Neuronal stem cell (in vitro differentiated cells): ENCODE results near the gene ANKK1.

Experiments
- DNase-seq: peaks from one replicate; pipeline ENCODE4 v3.0.0-alpha.2; 2013; ENCODE audit warnings: low spot score
- H2AFZ ChIP-seq: one replicate; pipeline ENCODE4 v1.6.1; 2013; ENCODE audit warnings: mild to moderate bottlenecking, low read length, inconsistent platforms
- H2AK5ac ChIP-seq: 2 replicates; pipeline ENCODE4 v1.6.1; 2013; ENCODE audit warnings: low read depth, mild to moderate bottlenecking, inconsistent platforms, low read length, moderate library complexity, mixed read lengths
- H2BK120ac ChIP-seq: 2 replicates; pipeline ENCODE4 v1.6.1; 2013; ENCODE audit warnings: low read depth, mild to moderate bottlenecking, inconsistent platforms, low read length, moderate library complexity, mixed read lengths
- H2BK12ac ChIP-seq: one replicate; pipeline ENCODE4 v1.6.1; 2013; ENCODE audit warnings: low read length, inconsistent platforms
- H2BK15ac ChIP-seq: 2 replicates; pipeline ENCODE4 v1.6.1; 2013; ENCODE audit warnings: mild to moderate bottlenecking, low read length, inconsistent platforms, mixed read lengths
- H2BK5ac ChIP-seq: one replicate; pipeline ENCODE4 v1.6.1; 2013; ENCODE audit warnings: inconsistent platforms, mild to moderate bottlenecking, low read length, moderate library complexity
- H3K14ac ChIP-seq: one replicate; pipeline ENCODE4 v1.6.1; 2013; ENCODE audit warnings: low read length, inconsistent platforms
- H3K18ac ChIP-seq: 2 replicates; pipeline ENCODE4 v1.6.1; 2013; ENCODE audit warnings: low read length, inconsistent platforms
- H3K23ac ChIP-seq: 2 replicates; pipeline ENCODE4 v1.6.1; 2013; ENCODE audit warnings: low read depth, mild to moderate bottlenecking, mixed read lengths, low read length, inconsistent platforms; ENCODE audit not compliant: poor library complexity
- H3K27ac ChIP-seq: replicated peaks from 3 replicates; pipeline ENCODE4 v1.5.1; 2013; ENCODE audit warnings: low read length, inconsistent platforms
- H3K27me3 ChIP-seq, 3 experiments: 2 replicates each; pipeline ENCODE4 v1.6.1; 2013; ENCODE audit warnings: low read length in 3 of 3, mild to moderate bottlenecking in 2 of 3, inconsistent platforms in 1 of 3, low read depth in 1 of 3, mixed read lengths in 1 of 3, moderate library complexity in 1 of 3; ENCODE audit not compliant: control insufficient read depth in 3 of 3, insufficient read depth in 3 of 3
- H3K36me3 ChIP-seq, 2 donors: replicated peaks in 1 of 2; 2 replicates each; pipeline ENCODE4 v1.6.1; 2013; ENCODE audit warnings: low read length in 2 of 2; ENCODE audit not compliant: control insufficient read depth in 2 of 2, insufficient read depth in 2 of 2
- H3K4ac ChIP-seq: 2 replicates; pipeline ENCODE4 v1.6.1; 2013; ENCODE audit warnings: inconsistent platforms, mild to moderate bottlenecking, low read length, moderate library complexity
- H3K4me1 ChIP-seq, 2 donors: 1 replicate in 1 of 2; 2 replicates in 1 of 2; pipeline ENCODE4 v1.6.1; 2013; ENCODE audit warnings: low read length in 2 of 2, low read depth in 1 of 2; ENCODE audit not compliant: control insufficient read depth in 2 of 2, insufficient read depth in 1 of 2
- H3K4me2 ChIP-seq: one replicate; pipeline ENCODE4 v1.6.1; 2013; ENCODE audit warnings: mild to moderate bottlenecking, low read length, inconsistent platforms; ENCODE audit not compliant: insufficient read depth, poor library complexity, severe bottlenecking
- H3K4me3 ChIP-seq, 2 donors: 2 replicates each; pipeline ENCODE4 v1.5.1; 2013; ENCODE audit warnings: low read length in 2 of 2, mild to moderate bottlenecking in 2 of 2, inconsistent platforms in 1 of 2, moderate library complexity in 1 of 2
- H3K79me1 ChIP-seq: one replicate; pipeline ENCODE4 v1.6.1; 2013; ENCODE audit warnings: low read depth, mild to moderate bottlenecking, inconsistent platforms, low read length, moderate library complexity
- H3K9ac ChIP-seq: one replicate; pipeline ENCODE4 v1.6.1; 2013; ENCODE audit warnings: mild to moderate bottlenecking, low read depth, low read length, inconsistent platforms; ENCODE audit not compliant: poor library complexity
- H3K9me3 ChIP-seq, 2 donors: replicated peaks in 1 of 2; 2 replicates each; pipeline versions ENCODE3 to v1.6.1; 2013; ENCODE audit warnings: low read length in 2 of 2, mild to moderate bottlenecking in 2 of 2, inconsistent platforms in 1 of 2, low read depth in 1 of 2, mixed read lengths in 1 of 2, moderate library complexity in 1 of 2; ENCODE audit not compliant: control insufficient read depth in 2 of 2, insufficient read depth in 1 of 2
- H4K8ac ChIP-seq: one replicate; pipeline ENCODE4 v1.6.1; 2013; ENCODE audit warnings: low read depth, mild to moderate bottlenecking, inconsistent platforms, low read length, moderate library complexity
- H4K91ac ChIP-seq: one replicate; pipeline ENCODE4 v1.6.1; 2013; ENCODE audit warnings: low read length, low read depth, mild to moderate bottlenecking, inconsistent platforms; ENCODE audit not compliant: poor library complexity
- WGBS, 2 donors: extraction: QIAGEN DNeasy Blood & Tissue Kit; methylation state at CpG; one replicate each; pipeline ENCODE4 v1.1.7; 2013; ENCODE audit warnings: missing lambda C conversion rate in 2 of 2, mixed read lengths in 1 of 2; ENCODE audit not compliant: insufficient read length in 2 of 2, insufficient replicate concordance in 1 of 2; ENCODE audit errors: extremely low coverage in 2 of 2; 5-methylcytosine and 5-hydroxymethylcytosine counted together

ANKK1 gene

DNA sequence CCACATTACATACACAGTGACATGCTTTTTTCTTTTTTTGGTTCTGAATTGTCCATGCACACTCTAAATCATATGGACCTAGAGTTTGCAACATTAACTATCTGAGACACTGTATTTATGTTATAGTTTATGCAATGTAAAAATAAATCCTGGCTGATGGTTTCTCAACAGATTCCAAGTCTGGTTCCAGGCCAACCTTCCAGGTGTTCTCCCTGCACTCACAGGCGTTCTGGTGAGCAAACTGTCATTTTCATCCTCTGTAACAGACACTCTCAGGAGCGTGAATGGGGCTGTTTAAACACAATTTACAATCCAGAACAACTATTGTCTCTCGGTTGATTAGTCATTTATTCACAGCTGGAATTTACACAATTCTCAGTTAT, 36.5 kb upstream of the ANKK1 start:
- Histone ChIP-seq H3K23ac (no peak overlapping the region), H3K4ac (no peak overlapping the region), H2AFZ (no peak overlapping the region), H3K4me3 (no peak overlapping the region), H2BK5ac (no peak overlapping the region), H3K4me2 (no peak overlapping the region), H4K91ac (no peak overlapping the region), H2BK12ac (no peak overlapping the region), H2AK5ac (no peak overlapping the region), H3K14ac (no peak overlapping the region), H3K27ac (no peak overlapping the region), H3K9me3 (peaks cover 0 to 4% of the 10 kb centered on the region in 2 donors), H3K27me3 (no peaks in the 10 kb centered on the region), H2BK120ac (no peak overlapping the region), H3K9ac (no peak overlapping the region), H3K79me1 (no peaks in the 10 kb centered on the region), H3K18ac (no peak overlapping the region), H2BK15ac (no peak overlapping the region), H3K4me1 (peaks cover 0 to 3% of the 10 kb centered on the region in 2 donors), H3K36me3 (peaks cover 0 to 6% of the 10 kb centered on the region in 2 donors), H4K8ac (no peak overlapping the region)
- no peak for DNase-seq
- no CpG with 5 or more reads among the region's 3 CpGs for WGBS, 2 donors

DNA sequence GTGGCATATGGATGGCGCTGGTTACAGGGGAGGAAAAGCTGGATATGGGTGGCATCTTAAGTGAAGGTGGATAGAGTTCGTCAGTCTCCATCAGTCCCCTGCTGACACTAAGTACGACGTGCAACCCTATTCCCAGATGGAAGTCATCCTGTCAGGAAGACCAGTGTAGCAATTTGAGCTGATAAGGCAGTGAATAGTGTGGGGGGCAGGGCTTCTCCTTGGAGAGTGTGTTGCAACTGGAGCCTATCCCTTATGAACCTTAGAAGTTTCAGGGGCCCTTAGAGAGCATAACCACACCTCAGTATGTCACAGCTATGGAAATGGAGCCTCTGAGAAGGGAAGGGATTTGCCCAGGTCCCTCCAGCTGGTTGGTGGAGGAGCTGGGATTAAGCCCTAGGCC, 36.1 kb upstream of the ANKK1 start:
- H4K91ac ChIP-seq, result no peak overlapping the region
- H2BK120ac ChIP-seq, result no peak overlapping the region
- peak overlapping the region; percentile 29 for H4K8ac ChIP-seq
- no peak overlapping the region for H3K18ac ChIP-seq
- H3K4ac ChIP-seq, result no peak overlapping the region
- no peak for DNase-seq
- H2BK5ac ChIP-seq, result no peak overlapping the region
- no peaks in the 10 kb centered on the region for H3K79me1 ChIP-seq
- no peak overlapping the region for H2BK12ac ChIP-seq
- H3K4me3 ChIP-seq, result no peak overlapping the region
- no peak overlapping the region for H3K9ac ChIP-seq
- no peak overlapping the region for H2AFZ ChIP-seq
- WGBS, 2 donors, result no CpG with 5 or more reads among the region's 4 CpGs
- H3K14ac ChIP-seq, result no peak overlapping the region
- H3K9me3 ChIP-seq, result peaks cover 0 to 8% of the 10 kb centered on the region in 2 donors
- no peak overlapping the region for H3K27ac ChIP-seq
- no peaks in the 10 kb centered on the region for H3K27me3 ChIP-seq
- H3K4me2 ChIP-seq, result no peak overlapping the region
- H3K36me3 ChIP-seq, result peaks cover 0 to 8% of the 10 kb centered on the region in 2 donors
- peaks cover 0 to 3% of the 10 kb centered on the region in 2 donors for H3K4me1 ChIP-seq
- H3K23ac ChIP-seq, result no peak overlapping the region
- H2AK5ac ChIP-seq, result no peak overlapping the region
- H2BK15ac ChIP-seq, result no peak overlapping the region

DNA sequence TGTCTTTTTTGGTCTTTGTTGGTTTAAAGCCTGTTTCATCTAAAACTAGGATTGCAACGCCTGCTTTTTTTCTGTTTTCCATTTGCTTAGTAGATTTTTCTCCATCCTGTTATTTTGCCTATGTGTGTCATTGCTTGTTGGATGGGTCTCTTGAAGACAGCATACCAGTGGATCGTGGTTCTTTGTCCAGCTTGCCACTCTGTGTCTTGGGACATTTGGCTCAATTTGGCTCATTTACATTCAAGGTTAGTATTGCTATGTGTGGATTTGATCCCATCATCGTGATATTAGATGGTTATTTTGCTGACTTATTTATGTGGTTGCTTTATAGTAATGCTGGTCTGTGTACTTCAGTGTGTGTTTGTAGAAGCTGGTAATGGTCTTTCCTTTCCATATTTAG, 31.4 kb upstream of the ANKK1 start:
- no peak overlapping the region for H3K4ac ChIP-seq
- H2BK120ac ChIP-seq, result no peak overlapping the region
- H2BK12ac ChIP-seq, result no peak overlapping the region
- peaks cover 0 to 12% of the 10 kb centered on the region in 2 donors for H3K9me3 ChIP-seq
- H3K9ac ChIP-seq, result no peak overlapping the region
- DNase-seq, result no peak
- no peak overlapping the region for H3K23ac ChIP-seq
- H3K4me2 ChIP-seq, result no peak overlapping the region
- peaks cover 2 to 13% of the 10 kb centered on the region in 2 donors for H3K36me3 ChIP-seq
- H3K14ac ChIP-seq, result no peak overlapping the region
- no peak overlapping the region for H2BK5ac ChIP-seq
- no CpG with 5 or more reads among the region's 3 CpGs for WGBS, 2 donors
- H3K79me1 ChIP-seq, result no peaks in the 10 kb centered on the region
- no peak overlapping the region for H3K27ac ChIP-seq
- H2AFZ ChIP-seq, result no peak overlapping the region
- no peak overlapping the region for H3K18ac ChIP-seq
- no peak overlapping the region for H4K8ac ChIP-seq
- no peak overlapping the region for H2AK5ac ChIP-seq
- no peak overlapping the region for H3K4me3 ChIP-seq
- no peak overlapping the region for H2BK15ac ChIP-seq
- H3K27me3 ChIP-seq, result no peaks in the 10 kb centered on the region
- H3K4me1 ChIP-seq, result no peaks in the 10 kb centered on the region
- no peak overlapping the region for H4K91ac ChIP-seq

DNA sequence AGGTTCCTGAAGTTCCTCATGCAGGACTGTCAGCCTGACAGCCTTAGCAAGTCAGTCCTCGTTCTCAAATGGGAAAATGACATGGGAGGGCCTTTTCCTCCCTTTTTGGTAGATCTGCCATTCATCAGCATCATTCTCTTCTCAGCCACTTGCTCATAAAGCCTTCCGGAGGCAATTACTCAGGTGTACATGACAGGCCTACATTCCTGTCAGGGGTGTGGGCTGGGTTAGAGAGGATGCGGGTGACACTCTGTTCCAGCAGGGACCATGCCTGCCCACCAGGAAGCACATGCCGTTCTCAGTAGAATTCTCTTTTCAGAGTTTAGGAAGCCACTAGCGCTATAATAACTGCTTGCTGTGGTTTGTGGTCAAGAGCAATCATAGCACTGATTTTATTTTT, 24.2 kb upstream of the ANKK1 start:
- H2BK15ac ChIP-seq, result no peak overlapping the region
- H3K4me2 ChIP-seq, result no peak overlapping the region
- H2AK5ac ChIP-seq, result no peak overlapping the region
- no peak overlapping the region for H3K14ac ChIP-seq
- no peak overlapping the region for H2BK120ac ChIP-seq
- DNase-seq, result no peak
- peaks cover 4 to 28% of the 10 kb centered on the region in 2 donors for H3K36me3 ChIP-seq
- H4K8ac ChIP-seq, result no peak overlapping the region
- H4K91ac ChIP-seq, result no peak overlapping the region
- H3K18ac ChIP-seq, result no peak overlapping the region
- no peak overlapping the region for H3K27ac ChIP-seq
- H2BK12ac ChIP-seq, result no peak overlapping the region
- H3K9me3 ChIP-seq, result no peaks in the 10 kb centered on the region
- WGBS, 2 donors, result no CpG with 5 or more reads among the region's 5 CpGs
- no peak overlapping the region for H2BK5ac ChIP-seq
- no peak overlapping the region for H3K23ac ChIP-seq
- H3K4me3 ChIP-seq, result no peak overlapping the region
- H3K79me1 ChIP-seq, result no peaks in the 10 kb centered on the region
- no peak overlapping the region for H3K4ac ChIP-seq
- no peak overlapping the region for H2AFZ ChIP-seq
- H3K4me1 ChIP-seq, result no peaks in the 10 kb centered on the region
- H3K9ac ChIP-seq, result no peak overlapping the region
- H3K27me3 ChIP-seq, result no peaks in the 10 kb centered on the region
